ENCODE data around the gene ZNF561. TPM values are rescaled to one million over a fixed set of nuclear protein-coding genes. Genes with fewer than 3 reads are reported as not detected.
"Not testable (repeated sequence)": the region's sequence is repeated elsewhere in the genome, so short reads cannot be mapped to it uniquely, and the experiment has no call there.

Gene ZNF561
- total RNA-seq, 1 donor from 2014 or later = 80.1 TPM

DNA sequence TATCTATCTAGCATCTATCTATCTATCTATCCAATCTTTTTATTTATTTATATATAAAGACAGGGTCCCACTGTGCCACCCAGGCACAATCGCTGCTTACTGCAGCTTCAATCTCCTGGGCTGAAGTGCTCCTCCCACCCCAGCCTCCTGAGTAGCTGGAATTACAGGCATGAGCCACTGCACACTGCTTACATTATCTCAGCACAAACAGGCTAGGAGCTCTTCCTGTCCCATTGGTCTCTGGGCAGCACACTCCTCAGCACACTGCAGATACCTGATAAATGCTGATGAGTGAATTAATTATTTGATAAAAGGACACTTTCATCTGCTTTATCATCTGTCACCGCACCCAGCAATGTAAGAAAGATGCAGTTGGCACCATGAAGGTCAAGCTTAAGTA lies 37.7 kb upstream of the ZNF561 start:
- H4K20me1 ChIP-seq (ENCODE audit: low read depth) = no peaks in the 10 kb centered on the region
- H3K4me2 ChIP-seq = no peak overlapping the region
- no peak overlapping the region for H2AFZ ChIP-seq (replicated peaks)
- H3K9me3 Mint-ChIP-seq = peaks cover 36% of the 10 kb centered on the region
- TF ChIP-seq EZH2phosphoT487 (IDR thresholded peaks at IDR 0.05) (no peak), EZH2 (IDR thresholded peaks at IDR 0.05) (no peak)
- TF ChIP-seq, protein P1, sequence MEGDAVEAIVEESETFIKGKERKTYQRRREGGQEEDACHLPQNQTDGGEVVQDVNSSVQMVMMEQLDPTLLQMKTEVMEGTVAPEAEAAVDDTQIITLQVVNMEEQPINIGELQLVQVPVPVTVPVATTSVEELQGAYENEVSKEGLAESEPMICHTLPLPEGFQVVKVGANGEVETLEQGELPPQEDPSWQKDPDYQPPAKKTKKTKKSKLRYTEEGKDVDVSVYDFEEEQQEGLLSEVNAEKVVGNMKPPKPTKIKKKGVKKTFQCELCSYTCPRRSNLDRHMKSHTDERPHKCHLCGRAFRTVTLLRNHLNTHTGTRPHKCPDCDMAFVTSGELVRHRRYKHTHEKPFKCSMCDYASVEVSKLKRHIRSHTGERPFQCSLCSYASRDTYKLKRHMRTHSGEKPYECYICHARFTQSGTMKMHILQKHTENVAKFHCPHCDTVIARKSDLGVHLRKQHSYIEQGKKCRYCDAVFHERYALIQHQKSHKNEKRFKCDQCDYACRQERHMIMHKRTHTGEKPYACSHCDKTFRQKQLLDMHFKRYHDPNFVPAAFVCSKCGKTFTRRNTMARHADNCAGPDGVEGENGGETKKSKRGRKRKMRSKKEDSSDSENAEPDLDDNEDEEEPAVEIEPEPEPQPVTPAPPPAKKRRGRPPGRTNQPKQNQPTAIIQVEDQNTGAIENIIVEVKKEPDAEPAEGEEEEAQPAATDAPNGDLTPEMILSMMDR (IDR thresholded peaks at IDR 0.05) = no peak
- H3K27me3 Mint-ChIP-seq (ENCODE audit: insufficient read depth, low read depth) = peaks cover 2% of the 10 kb centered on the region
- no peak for DNase-seq (ENCODE audit: low spot score)
- no peak overlapping the region for H3K9ac ChIP-seq
- no peak overlapping the region for H3K27ac Mint-ChIP-seq
- H3K36me3 Mint-ChIP-seq = peaks cover 42% of the 10 kb centered on the region
- no peak overlapping the region for H3K27ac ChIP-seq
- no peaks in the 10 kb centered on the region for H3K27me3 ChIP-seq
- no peaks in the 10 kb centered on the region for H3K9me3 ChIP-seq (ENCODE audit: low read depth)
- H3K79me2 ChIP-seq (ENCODE audit: low read depth) = no peaks in the 10 kb centered on the region
- no peaks in the 10 kb centered on the region for H3K36me3 ChIP-seq
- no peaks in the 10 kb centered on the region for H3F3A ChIP-seq (ENCODE audit: low read depth)
- no peak overlapping the region for H3K4me3 Mint-ChIP-seq
- H3K4me3 ChIP-seq = no peak overlapping the region
- H3K4me1 Mint-ChIP-seq = no peaks in the 10 kb centered on the region
- H3K4me1 ChIP-seq = no peaks in the 10 kb centered on the region

DNA sequence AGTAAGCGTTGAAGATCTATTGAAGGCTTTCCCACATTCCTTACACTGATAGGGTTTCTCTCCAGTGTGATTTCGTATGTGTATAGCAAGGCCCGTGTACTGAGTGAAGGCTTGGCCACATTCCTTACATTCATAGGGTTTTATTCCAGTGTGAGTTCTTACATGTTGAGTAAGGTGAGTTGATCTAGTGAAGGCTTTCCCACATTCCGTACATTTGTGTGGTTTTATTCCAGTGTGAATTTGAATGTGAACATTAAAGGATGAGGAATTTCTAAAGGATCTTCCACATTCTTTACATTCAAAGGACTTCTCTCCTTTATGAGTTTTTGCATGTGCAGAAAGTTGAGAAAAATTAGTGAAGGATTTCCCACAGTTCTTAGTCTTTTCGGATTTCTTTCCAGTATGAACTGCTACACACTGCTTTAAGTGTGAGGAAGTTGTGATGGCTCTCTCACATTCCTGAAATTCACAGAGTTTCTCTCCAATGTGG lies 32.1 kb upstream of the ZNF561 start:
- H3K36me3 ChIP-seq; H3K9me3 ChIP-seq (ENCODE audit: low read depth); H3K4me3 Mint-ChIP-seq; H3F3A ChIP-seq (ENCODE audit: low read depth); H3K4me1 ChIP-seq; H3K9ac ChIP-seq; H3K27ac Mint-ChIP-seq; H2AFZ ChIP-seq (replicated peaks); H3K27me3 Mint-ChIP-seq (ENCODE audit: insufficient read depth, low read depth); H3K27ac ChIP-seq; H3K4me1 Mint-ChIP-seq; H3K79me2 ChIP-seq (ENCODE audit: low read depth); H4K20me1 ChIP-seq (ENCODE audit: low read depth); H3K4me3 ChIP-seq; H3K27me3 ChIP-seq; DNase-seq (ENCODE audit: low spot score); H3K4me2 ChIP-seq: not testable (repeated sequence)
- Mint-ChIP-seq H3K9me3 (peaks cover 56% of the 10 kb centered on the region), H3K36me3 (peaks cover 77% of the 10 kb centered on the region)

DNA sequence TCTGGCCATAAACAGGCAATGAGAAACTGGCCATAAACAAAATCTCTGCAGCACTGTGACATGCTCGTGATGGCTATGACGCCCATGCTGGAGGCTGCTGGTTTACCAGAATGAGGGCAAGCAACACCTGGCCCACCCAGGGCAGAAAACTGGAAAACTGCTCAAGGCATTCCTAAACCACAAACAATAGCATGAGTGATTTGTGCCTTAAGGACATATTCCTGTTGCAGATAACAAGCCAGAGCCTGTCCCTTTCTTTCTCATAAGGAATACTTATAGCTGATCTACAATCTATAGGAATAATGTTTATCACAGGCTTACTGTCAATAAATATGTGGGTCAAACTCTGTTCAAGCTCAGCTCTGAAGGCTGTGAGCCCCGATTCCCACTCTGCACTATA lies 30.4 kb upstream of the ZNF561 start:
- H3K9ac ChIP-seq; H3K9me3 ChIP-seq (ENCODE audit: low read depth); H3K27me3 Mint-ChIP-seq (ENCODE audit: insufficient read depth, low read depth); H3K79me2 ChIP-seq (ENCODE audit: low read depth); DNase-seq (ENCODE audit: low spot score); H3K4me1 ChIP-seq; H3K27ac ChIP-seq; H3K4me1 Mint-ChIP-seq; H3K4me3 ChIP-seq; H4K20me1 ChIP-seq (ENCODE audit: low read depth); H3K36me3 ChIP-seq; H3K4me3 Mint-ChIP-seq; H3K4me2 ChIP-seq; H3F3A ChIP-seq (ENCODE audit: low read depth); H3K27ac Mint-ChIP-seq; H2AFZ ChIP-seq (replicated peaks); H3K27me3 ChIP-seq: not testable (repeated sequence)
- Mint-ChIP-seq H3K36me3 (peaks cover 66% of the 10 kb centered on the region), H3K9me3 (peaks cover 50% of the 10 kb centered on the region)

DNA sequence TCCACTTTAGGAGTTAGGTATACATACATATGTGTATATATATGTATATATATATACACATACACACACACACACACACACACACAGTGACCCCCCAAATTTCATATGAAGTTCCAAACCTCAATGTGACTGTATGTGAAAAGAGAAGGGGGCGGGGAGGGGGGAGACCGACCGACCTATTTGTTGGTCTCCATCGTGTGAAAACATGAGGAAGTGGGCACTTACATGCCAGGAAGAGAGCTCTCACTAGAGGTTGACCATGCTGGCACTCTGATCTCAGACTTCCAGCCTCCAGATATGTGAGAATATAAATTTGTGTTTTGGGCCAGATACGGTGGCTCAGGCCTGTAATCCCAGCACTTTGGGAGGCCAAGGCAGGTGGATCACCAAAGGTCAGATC lies 29.3 kb upstream of the ZNF561 start:
- peaks cover 8% of the 10 kb centered on the region for H3K9me3 ChIP-seq (ENCODE audit: low read depth)
- H3K36me3 Mint-ChIP-seq = peaks cover 66% of the 10 kb centered on the region

More for the DNA sequence above, 29.3 kb upstream of the ZNF561 start:
- H3K9ac ChIP-seq = no peak overlapping the region
- H3K27me3 ChIP-seq = no peaks in the 10 kb centered on the region
- Mint-ChIP-seq H3K4me1 (no peaks in the 10 kb centered on the region), H3K27ac (no peak overlapping the region), H3K4me3 (no peak overlapping the region), H3K27me3 (ENCODE audit: insufficient read depth, low read depth) (no peaks in the 10 kb centered on the region), H3K9me3 (peaks cover 46% of the 10 kb centered on the region)
- H3K4me3 ChIP-seq = no peak overlapping the region
- H3K79me2 ChIP-seq (ENCODE audit: low read depth) = no peaks in the 10 kb centered on the region
- no peak overlapping the region for H2AFZ ChIP-seq (replicated peaks)
- TF ChIP-seq EZH2phosphoT487 (IDR thresholded peaks at IDR 0.05) (no peak), EZH2 (IDR thresholded peaks at IDR 0.05) (no peak)
- TF ChIP-seq, protein P1 (IDR thresholded peaks at IDR 0.05) = no peak
- H3K4me2 ChIP-seq = no peak overlapping the region
- H3K36me3 ChIP-seq = no peaks in the 10 kb centered on the region
- H3F3A ChIP-seq (ENCODE audit: low read depth) = no peaks in the 10 kb centered on the region
- no peaks in the 10 kb centered on the region for H3K4me1 ChIP-seq
- no peak overlapping the region for H3K27ac ChIP-seq
- no peak for DNase-seq (ENCODE audit: low spot score)
- no peaks in the 10 kb centered on the region for H4K20me1 ChIP-seq (ENCODE audit: low read depth)

Measured in neural progenitor cell (in vitro differentiated cells).